ENCODE results near the gene KIR3DL2.
"Not testable (repeated sequence)": the region's sequence is repeated elsewhere in the genome, so short reads cannot be mapped to it uniquely, and the experiment has no call there.

The KIR3DL2 gene

GRCh38 chr19:54850061-54850640 lies at the start of gene KIR3DL2:
TSS of gene KIR3DL2 (plus strand) at chr19:54850443. CDS start at chr19:54850476, 33 bp downstream.
- DNase-seq (ENCODE audit: low read depth); H3K4me3 ChIP-seq (ENCODE audit: low read length): not testable (repeated sequence)

GRCh38 chr19:54803410-54803809 lies 46.8 kb upstream of the KIR3DL2 start, which contains the start of gene KIR2DL4:
TSS of gene KIR2DL4 (plus strand) at chr19:54803610. CDS start at chr19:54803652, 42 bp downstream.
- no peak for DNase-seq (ENCODE audit: low read depth)
- no peak for TF ChIP-seq CTCF (conservative IDR thresholded peaks at IDR 0.05; ENCODE audit: low read depth, low read length)
- H3K4me3 ChIP-seq (ENCODE audit: low read length), result no peak within 1 kb of the TSS

GRCh38 chr19:54804101-54804500 lies 46.1 kb upstream of the KIR3DL2 start:
- no peak overlapping the region for H3K4me3 ChIP-seq (ENCODE audit: low read length)
- no peak for DNase-seq (ENCODE audit: low read depth)
- no peak for TF ChIP-seq CTCF (conservative IDR thresholded peaks at IDR 0.05; ENCODE audit: low read depth, low read length)

GRCh38 chr19:54804571-54804970 lies 45.7 kb upstream of the KIR3DL2 start:
- TF ChIP-seq CTCF (conservative IDR thresholded peaks at IDR 0.05; ENCODE audit: low read depth, low read length), result no peak
- H3K4me3 ChIP-seq (ENCODE audit: low read length), result no peak overlapping the region
- no peak for DNase-seq (ENCODE audit: low read depth)

- no peak for TF ChIP-seq CTCF (conservative IDR thresholded peaks at IDR 0.05; ENCODE audit: low read depth, low read length)
- DNase-seq (ENCODE audit: low read depth), result no peak
- H3K4me3 ChIP-seq (ENCODE audit: low read length), result no peak overlapping the region
These were observed 44.4 kb upstream of the KIR3DL2 start for GRCh38 chr19:54805665-54806515.

- DNase-seq (ENCODE audit: low read depth), result no peak
- no peak overlapping the region for H3K4me3 ChIP-seq (ENCODE audit: low read length)
- no peak for TF ChIP-seq CTCF (conservative IDR thresholded peaks at IDR 0.05; ENCODE audit: low read depth, low read length)
These were observed 43.8 kb upstream of the KIR3DL2 start for GRCh38 chr19:54806516-54806838.

- DNase-seq (ENCODE audit: low read depth); H3K4me3 ChIP-seq (ENCODE audit: low read length): not testable (repeated sequence)
These were observed 35.7 kb upstream of the KIR3DL2 start for GRCh38 chr19:54814571-54814970.

- not testable (repeated sequence) for H3K4me3 ChIP-seq (ENCODE audit: low read length); DNase-seq (ENCODE audit: low read depth)
These were observed 34.0 kb upstream of the KIR3DL2 start, which contains the start of gene KIR3DL1 for GRCh38 chr19:54816251-54816650. TSS of gene KIR3DL1 (plus strand) at chr19:54816468.

Measured in retinal pigment epithelial cell (primary cell).